Neural cell (in vitro differentiated cells): ENCODE data around the gene FMO2. TPM values are rescaled to one million over a fixed set of nuclear protein-coding genes. Genes with fewer than 3 reads are reported as not detected.

ENCODE experiments used
- H2AFZ ChIP-seq: fragments of 200-600, 300-800 bp; sonication (generic), shearing (Covaris generic); 2 replicates; pipeline ENCODE4 v1.6.0; 2014; ENCODE audit warnings: low read depth, mild to moderate bottlenecking, antibody characterized with exemption, low read length, moderate library complexity
- H3F3A ChIP-seq: fragments of 200-600 bp; shearing (Covaris generic); 2 replicates; pipeline ENCODE4 v1.6.1; 2016; ENCODE audit warnings: mild to moderate bottlenecking, moderate library complexity, mixed read lengths, antibody characterized with exemption, low read length; ENCODE audit not compliant: insufficient read depth, poor library complexity, severe bottlenecking
- H3K27ac ChIP-seq: fragments of 200-600, 300-800 bp; sonication (generic), shearing (Covaris generic); 2 replicates; pipeline ENCODE4 v1.5.1; 2014; ENCODE audit warnings: mild to moderate bottlenecking, low read length, moderate library complexity
- H3K27me3 ChIP-seq: fragments of 300-800, 200-600 bp; sonication (generic), shearing (Covaris generic); 2 replicates; pipeline ENCODE4 v1.6.0; 2014; ENCODE audit warnings: mild to moderate bottlenecking, low read depth, low read length, moderate library complexity; ENCODE audit not compliant: insufficient read depth
- H3K36me3 ChIP-seq: fragments of 300-800, 200-600 bp; sonication (generic), shearing (Covaris generic); 2 replicates; pipeline ENCODE4 v1.5.1; 2014; ENCODE audit warnings: mild to moderate bottlenecking, antibody characterized with exemption, low read length, moderate library complexity; ENCODE audit not compliant: insufficient read depth
- H3K4me2 ChIP-seq: fragments of 300-800, 200-600 bp; sonication (generic), shearing (Covaris generic); 2 replicates; pipeline ENCODE4 v1.6.0; 2014; ENCODE audit warnings: mild to moderate bottlenecking, low read length
- H3K4me3 ChIP-seq: fragments of 300-800, 200-600 bp; sonication (generic), shearing (Covaris generic); 2 replicates; pipeline ENCODE4 v1.5.1; 2014; ENCODE audit warnings: mild to moderate bottlenecking, low read length, moderate library complexity
- H3K79me2 ChIP-seq: fragments of 200-600 bp; shearing (Covaris generic); replicated peaks from 2 replicates; pipeline ENCODE4 v1.6.0; 2014; ENCODE audit warnings: mild to moderate bottlenecking, low read length, moderate library complexity; ENCODE audit not compliant: insufficient read depth
- H3K9ac ChIP-seq: fragments of 300-800, 200-600 bp; sonication (generic), shearing (Covaris generic); 2 replicates; pipeline ENCODE4 v1.6.1; 2016; ENCODE audit warnings: mild to moderate bottlenecking, low read length, mixed read lengths
- H3K9me2 ChIP-seq: fragments of 200-600 bp; shearing (Covaris generic); 2 replicates; pipeline ENCODE4 v1.6.1; 2016; ENCODE audit warnings: mild to moderate bottlenecking, low read length, mixed read lengths; ENCODE audit not compliant: insufficient read depth
- H3K9me3 ChIP-seq: fragments of 200-600, 300-800 bp; sonication (generic), shearing (Covaris generic); 2 replicates; pipeline ENCODE4 v1.6.1; 2016; ENCODE audit warnings: mild to moderate bottlenecking, mixed run types, low read length, moderate library complexity, mixed read lengths
- H4K20me1 ChIP-seq: fragments of 200-600 bp; shearing (Covaris generic); 2 replicates; pipeline ENCODE4 v1.6.1; 2016; ENCODE audit warnings: mild to moderate bottlenecking, mixed run types; ENCODE audit not compliant: insufficient read depth
- EP300 ChIP-seq: fragments of 450-650 bp; conservative IDR thresholded peaks from 2 replicates; pipeline ENCODE4 v1.6.1; 2014; ENCODE audit warnings: antibody characterized with exemption, mild to moderate bottlenecking, moderate library complexity; ENCODE audit not compliant: poor library complexity, severe bottlenecking
- EZH2 ChIP-seq: fragments of 200-600, 300-800 bp; shearing (Covaris generic), sonication (generic); IDR thresholded peaks from 2 replicates; pipeline ENCODE4 v1.6.1; 2014; ENCODE audit warnings: antibody characterized with exemption, low read length, borderline replicate concordance, mild to moderate bottlenecking; ENCODE audit not compliant: insufficient read depth, poor library complexity, severe bottlenecking
- MXI1 ChIP-seq: fragments of 450-650 bp; conservative IDR thresholded peaks from 2 replicates; pipeline ENCODE4 v1.6.1; 2014; ENCODE audit warnings: antibody characterized with exemption, mild to moderate bottlenecking; ENCODE audit not compliant: poor library complexity, severe bottlenecking
- POLR2AphosphoS5 ChIP-seq: IDR thresholded peaks from 2 replicates; pipeline ENCODE4 v1.6.1; 2012
- RAD21 ChIP-seq: fragments of 450-650 bp; conservative IDR thresholded peaks from 2 replicates; pipeline ENCODE4 v1.6.1; 2014; ENCODE audit warnings: antibody characterized with exemption, mild to moderate bottlenecking, moderate library complexity
- SMC3 ChIP-seq: fragments of 450-650 bp; conservative IDR thresholded peaks from 2 replicates; pipeline ENCODE4 v1.6.1; 2014; ENCODE audit warnings: antibody characterized with exemption, mild to moderate bottlenecking, moderate library complexity; ENCODE audit not compliant: poor library complexity
- TAF1 ChIP-seq: IDR thresholded peaks from 2 replicates; pipeline ENCODE4 v1.6.1; 2012; ENCODE audit warnings: low read depth
- polyA plus RNA-seq: library from polyadenylated mRNA; depleted of rRNA; stranded (reverse); fragments of >200 nt; gene quantifications from 2 replicates; pipeline ENCODE4 v1.2.3, GENCODE V29; 2014
- TF ChIP-seq, protein P1 (sequence below): IDR thresholded peaks from 2 replicates; pipeline ENCODE4 v1.6.1; 2012; ENCODE audit warnings: borderline replicate concordance
- TF ChIP-seq, protein P2 (sequence below): fragments of 450-650 bp; IDR thresholded peaks from 2 replicates; pipeline ENCODE4 v1.5.1; 2014; ENCODE audit warnings: antibody characterized with exemption, mild to moderate bottlenecking, moderate library complexity; ENCODE audit not compliant: poor library complexity, severe bottlenecking

FMO2 gene
- polyA plus RNA-seq, 1 donor from 2014 or later, result not detected

DNA sequence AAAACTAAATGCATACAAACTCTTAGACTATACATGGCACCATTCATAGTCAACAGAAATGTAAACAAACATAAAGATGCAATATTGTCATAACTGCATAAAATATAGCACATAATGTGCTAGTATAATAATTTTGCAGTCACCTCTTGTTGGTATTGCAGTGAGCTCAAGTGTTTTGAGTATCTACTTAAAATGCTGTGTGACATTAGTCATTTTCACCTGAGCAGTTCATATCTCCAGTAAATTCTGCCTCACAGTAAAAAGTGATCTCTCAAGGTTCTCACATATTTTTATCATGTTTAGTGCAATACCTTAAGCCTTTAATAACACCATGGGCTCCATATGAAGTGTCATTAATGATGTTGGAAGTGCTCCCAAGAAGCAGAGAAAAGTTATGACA, 29.6 kb upstream of the FMO2 start:
- Histone ChIP-seq H3K27me3 (no peaks in the 10 kb centered on the region), H2AFZ (no peak overlapping the region), H3K79me2 (no peaks in the 10 kb centered on the region), H3K27ac (no peak overlapping the region), H3F3A (no peaks in the 10 kb centered on the region), H3K4me3 (no peak overlapping the region), H3K4me2 (no peak overlapping the region), H3K9me3 (no peaks in the 10 kb centered on the region), H3K9me2 (no peaks in the 10 kb centered on the region), H4K20me1 (no peaks in the 10 kb centered on the region), H3K9ac (no peak overlapping the region), H3K36me3 (no peaks in the 10 kb centered on the region)
- TF ChIP-seq, protein P1, sequence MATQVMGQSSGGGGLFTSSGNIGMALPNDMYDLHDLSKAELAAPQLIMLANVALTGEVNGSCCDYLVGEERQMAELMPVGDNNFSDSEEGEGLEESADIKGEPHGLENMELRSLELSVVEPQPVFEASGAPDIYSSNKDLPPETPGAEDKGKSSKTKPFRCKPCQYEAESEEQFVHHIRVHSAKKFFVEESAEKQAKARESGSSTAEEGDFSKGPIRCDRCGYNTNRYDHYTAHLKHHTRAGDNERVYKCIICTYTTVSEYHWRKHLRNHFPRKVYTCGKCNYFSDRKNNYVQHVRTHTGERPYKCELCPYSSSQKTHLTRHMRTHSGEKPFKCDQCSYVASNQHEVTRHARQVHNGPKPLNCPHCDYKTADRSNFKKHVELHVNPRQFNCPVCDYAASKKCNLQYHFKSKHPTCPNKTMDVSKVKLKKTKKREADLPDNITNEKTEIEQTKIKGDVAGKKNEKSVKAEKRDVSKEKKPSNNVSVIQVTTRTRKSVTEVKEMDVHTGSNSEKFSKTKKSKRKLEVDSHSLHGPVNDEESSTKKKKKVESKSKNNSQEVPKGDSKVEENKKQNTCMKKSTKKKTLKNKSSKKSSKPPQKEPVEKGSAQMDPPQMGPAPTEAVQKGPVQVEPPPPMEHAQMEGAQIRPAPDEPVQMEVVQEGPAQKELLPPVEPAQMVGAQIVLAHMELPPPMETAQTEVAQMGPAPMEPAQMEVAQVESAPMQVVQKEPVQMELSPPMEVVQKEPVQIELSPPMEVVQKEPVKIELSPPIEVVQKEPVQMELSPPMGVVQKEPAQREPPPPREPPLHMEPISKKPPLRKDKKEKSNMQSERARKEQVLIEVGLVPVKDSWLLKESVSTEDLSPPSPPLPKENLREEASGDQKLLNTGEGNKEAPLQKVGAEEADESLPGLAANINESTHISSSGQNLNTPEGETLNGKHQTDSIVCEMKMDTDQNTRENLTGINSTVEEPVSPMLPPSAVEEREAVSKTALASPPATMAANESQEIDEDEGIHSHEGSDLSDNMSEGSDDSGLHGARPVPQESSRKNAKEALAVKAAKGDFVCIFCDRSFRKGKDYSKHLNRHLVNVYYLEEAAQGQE, result no peak
- TF ChIP-seq TAF1, result no peak
- TF ChIP-seq, protein P2, sequence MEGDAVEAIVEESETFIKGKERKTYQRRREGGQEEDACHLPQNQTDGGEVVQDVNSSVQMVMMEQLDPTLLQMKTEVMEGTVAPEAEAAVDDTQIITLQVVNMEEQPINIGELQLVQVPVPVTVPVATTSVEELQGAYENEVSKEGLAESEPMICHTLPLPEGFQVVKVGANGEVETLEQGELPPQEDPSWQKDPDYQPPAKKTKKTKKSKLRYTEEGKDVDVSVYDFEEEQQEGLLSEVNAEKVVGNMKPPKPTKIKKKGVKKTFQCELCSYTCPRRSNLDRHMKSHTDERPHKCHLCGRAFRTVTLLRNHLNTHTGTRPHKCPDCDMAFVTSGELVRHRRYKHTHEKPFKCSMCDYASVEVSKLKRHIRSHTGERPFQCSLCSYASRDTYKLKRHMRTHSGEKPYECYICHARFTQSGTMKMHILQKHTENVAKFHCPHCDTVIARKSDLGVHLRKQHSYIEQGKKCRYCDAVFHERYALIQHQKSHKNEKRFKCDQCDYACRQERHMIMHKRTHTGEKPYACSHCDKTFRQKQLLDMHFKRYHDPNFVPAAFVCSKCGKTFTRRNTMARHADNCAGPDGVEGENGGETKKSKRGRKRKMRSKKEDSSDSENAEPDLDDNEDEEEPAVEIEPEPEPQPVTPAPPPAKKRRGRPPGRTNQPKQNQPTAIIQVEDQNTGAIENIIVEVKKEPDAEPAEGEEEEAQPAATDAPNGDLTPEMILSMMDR, result no peak
- no peak for TF ChIP-seq SMC3
- TF ChIP-seq EZH2, result no peak
- no peak for TF ChIP-seq RAD21
- TF ChIP-seq EP300, result no peak
- TF ChIP-seq POLR2AphosphoS5, result no peak
- TF ChIP-seq MXI1, result no peak

DNA sequence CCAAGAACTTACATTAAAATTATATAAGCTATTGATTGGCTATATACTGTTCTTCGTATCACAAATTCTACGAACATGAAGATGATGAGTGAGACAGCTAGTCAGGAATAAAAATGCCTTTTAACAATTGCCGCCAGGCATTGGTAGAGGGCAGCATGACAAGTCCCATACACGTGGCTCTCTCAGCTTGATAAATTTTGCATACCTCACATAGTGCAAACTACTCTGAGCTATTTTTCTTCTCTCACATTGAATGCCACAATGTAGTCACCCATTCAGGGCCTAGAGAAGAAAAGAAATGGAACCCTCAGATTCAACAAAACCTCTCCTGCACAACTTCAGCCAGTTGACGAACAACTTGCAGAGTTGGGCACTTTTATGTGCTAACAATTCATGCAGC, 27.0 kb upstream of the FMO2 start:
- H3K9me3 ChIP-seq, result no peaks in the 10 kb centered on the region
- H3K9ac ChIP-seq, result no peak overlapping the region
- no peaks in the 10 kb centered on the region for H3F3A ChIP-seq
- TF ChIP-seq RAD21, result no peak
- TF ChIP-seq SMC3, result no peak
- TF ChIP-seq MXI1, result no peak
- no peak for TF ChIP-seq EP300
- no peak for TF ChIP-seq EZH2
- no peak for TF ChIP-seq POLR2AphosphoS5
- no peak for TF ChIP-seq TAF1
- TF ChIP-seq, protein P1, result no peak
- H4K20me1 ChIP-seq, result no peaks in the 10 kb centered on the region
- H3K27ac ChIP-seq, result no peak overlapping the region
- H3K36me3 ChIP-seq, result no peaks in the 10 kb centered on the region
- no peaks in the 10 kb centered on the region for H3K79me2 ChIP-seq
- no peak overlapping the region for H3K4me3 ChIP-seq
- no peaks in the 10 kb centered on the region for H3K27me3 ChIP-seq
- H3K4me2 ChIP-seq, result no peak overlapping the region
- no peak overlapping the region for H2AFZ ChIP-seq
- H3K9me2 ChIP-seq, result no peaks in the 10 kb centered on the region
